ENCODE measurements around the gene ZDHHC23. TPM values are rescaled to one million over a fixed set of nuclear protein-coding genes. Genes with fewer than 3 reads are reported as not detected.

Gene ZDHHC23
- total RNA-seq, 1 donor from 2014 or later, result 0.27 TPM

DNA sequence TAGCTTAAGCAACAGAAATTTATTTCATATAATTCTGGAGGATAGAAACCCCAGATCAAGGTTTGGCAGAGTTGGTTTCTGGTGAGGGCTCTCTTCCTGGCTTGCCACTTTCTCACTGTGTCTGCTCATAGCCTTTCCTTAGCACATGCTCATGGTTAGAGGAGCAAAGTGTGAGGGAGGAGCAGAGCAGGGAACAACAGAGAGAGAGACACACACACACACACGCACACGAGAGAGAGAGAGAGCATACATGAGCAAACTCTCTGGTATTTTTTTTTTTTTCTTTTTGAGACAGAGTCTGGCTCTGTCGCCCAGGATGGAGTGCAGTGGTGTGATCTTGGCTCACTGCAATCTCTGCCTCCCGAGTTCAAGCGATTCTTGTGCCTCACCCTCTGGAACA, 36.8 kb upstream of the ZDHHC23 start:
- DNase-seq (ENCODE audit: extremely low spot score, unreplicated experiment), result no peak
- Mint-ChIP-seq H3K36me3 (ENCODE audit: unreplicated experiment) (no peaks in the 10 kb centered on the region), H3K9me3 (ENCODE audit: unreplicated experiment) (no peaks in the 10 kb centered on the region), H3K27me3 (ENCODE audit: unreplicated experiment) (peaks cover 3% of the 10 kb centered on the region), H3K4me3 (ENCODE audit: unreplicated experiment) (no peak overlapping the region), H3K27ac (ENCODE audit: unreplicated experiment) (no peak overlapping the region), H3K4me1 (ENCODE audit: unreplicated experiment) (peaks cover 3% of the 10 kb centered on the region)
- TF ChIP-seq, protein P1, sequence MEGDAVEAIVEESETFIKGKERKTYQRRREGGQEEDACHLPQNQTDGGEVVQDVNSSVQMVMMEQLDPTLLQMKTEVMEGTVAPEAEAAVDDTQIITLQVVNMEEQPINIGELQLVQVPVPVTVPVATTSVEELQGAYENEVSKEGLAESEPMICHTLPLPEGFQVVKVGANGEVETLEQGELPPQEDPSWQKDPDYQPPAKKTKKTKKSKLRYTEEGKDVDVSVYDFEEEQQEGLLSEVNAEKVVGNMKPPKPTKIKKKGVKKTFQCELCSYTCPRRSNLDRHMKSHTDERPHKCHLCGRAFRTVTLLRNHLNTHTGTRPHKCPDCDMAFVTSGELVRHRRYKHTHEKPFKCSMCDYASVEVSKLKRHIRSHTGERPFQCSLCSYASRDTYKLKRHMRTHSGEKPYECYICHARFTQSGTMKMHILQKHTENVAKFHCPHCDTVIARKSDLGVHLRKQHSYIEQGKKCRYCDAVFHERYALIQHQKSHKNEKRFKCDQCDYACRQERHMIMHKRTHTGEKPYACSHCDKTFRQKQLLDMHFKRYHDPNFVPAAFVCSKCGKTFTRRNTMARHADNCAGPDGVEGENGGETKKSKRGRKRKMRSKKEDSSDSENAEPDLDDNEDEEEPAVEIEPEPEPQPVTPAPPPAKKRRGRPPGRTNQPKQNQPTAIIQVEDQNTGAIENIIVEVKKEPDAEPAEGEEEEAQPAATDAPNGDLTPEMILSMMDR (IDR thresholded peaks at IDR 0.05), result no peak

DNA sequence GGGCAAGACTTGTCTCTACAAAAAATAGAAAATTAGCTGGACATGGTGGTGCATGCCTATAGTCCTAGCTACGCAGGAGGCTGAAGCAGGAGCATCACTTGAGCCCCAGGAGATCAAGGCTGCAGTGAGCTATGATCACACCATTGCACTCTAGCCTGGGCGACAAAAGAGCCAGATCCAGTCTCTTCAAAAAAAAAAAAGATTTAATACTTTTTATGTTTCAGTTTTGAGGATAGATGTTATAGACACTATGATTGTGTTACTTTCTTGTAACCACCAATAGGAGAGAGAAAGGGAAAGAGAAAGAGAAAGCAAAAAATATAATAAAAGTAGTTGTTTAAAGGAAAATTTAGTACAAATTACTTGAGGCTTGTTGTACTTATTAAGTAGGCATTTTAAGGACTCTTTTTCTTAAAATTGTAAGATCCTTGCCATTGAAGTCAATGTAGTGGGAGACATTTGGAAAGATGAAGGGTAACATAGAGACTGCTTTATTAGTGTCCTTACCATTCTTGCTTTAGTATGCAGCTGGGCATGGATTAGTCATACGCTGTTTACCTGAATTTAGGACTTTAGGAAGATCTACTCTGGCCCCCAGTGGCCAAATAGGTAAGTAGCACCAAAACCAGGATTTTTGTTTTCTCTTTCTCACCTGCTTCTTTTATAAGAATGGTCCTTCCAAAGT, 35.1 kb upstream of the ZDHHC23 start:
- no peaks in the 10 kb centered on the region for H3K36me3 Mint-ChIP-seq (ENCODE audit: unreplicated experiment)
- TF ChIP-seq, protein P1 (IDR thresholded peaks at IDR 0.05), result peak; percentile 56
- H3K4me1 Mint-ChIP-seq (ENCODE audit: unreplicated experiment), result peaks cover 3% of the 10 kb centered on the region
- H3K27me3 Mint-ChIP-seq (ENCODE audit: unreplicated experiment), result peaks cover 3% of the 10 kb centered on the region
- H3K4me3 Mint-ChIP-seq (ENCODE audit: unreplicated experiment), result no peak overlapping the region
- H3K27ac Mint-ChIP-seq (ENCODE audit: unreplicated experiment), result no peak overlapping the region
- H3K9me3 Mint-ChIP-seq (ENCODE audit: unreplicated experiment), result no peaks in the 10 kb centered on the region
- no peak for DNase-seq (ENCODE audit: extremely low spot score, unreplicated experiment)

DNA sequence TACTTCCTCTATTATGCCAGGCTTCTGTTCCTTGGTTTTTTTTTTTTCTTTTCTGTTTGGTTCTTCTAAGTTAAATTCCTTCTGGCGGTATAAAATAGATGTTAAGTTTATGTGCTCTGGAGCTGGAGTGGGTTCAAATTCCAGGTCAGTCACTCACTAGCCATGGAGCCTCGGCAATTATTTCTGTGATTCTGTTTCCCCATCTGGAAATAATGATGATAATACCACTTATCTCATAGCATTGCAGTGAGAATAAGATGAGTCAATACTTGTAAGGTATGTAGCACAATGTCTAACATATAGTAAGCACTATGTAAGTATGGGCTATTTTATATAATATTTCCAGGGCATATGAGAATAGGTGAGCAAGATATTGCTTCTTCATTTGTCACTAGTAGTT, 33.2 kb upstream of the ZDHHC23 start:
- H3K9me3 Mint-ChIP-seq (ENCODE audit: unreplicated experiment), result no peaks in the 10 kb centered on the region
- TF ChIP-seq, protein P1 (IDR thresholded peaks at IDR 0.05), result no peak
- no peak overlapping the region for H3K27ac Mint-ChIP-seq (ENCODE audit: unreplicated experiment)
- no peak for DNase-seq (ENCODE audit: extremely low spot score, unreplicated experiment)
- no peak overlapping the region for H3K4me3 Mint-ChIP-seq (ENCODE audit: unreplicated experiment)
- H3K27me3 Mint-ChIP-seq (ENCODE audit: unreplicated experiment), result peaks cover 5% of the 10 kb centered on the region
- no peaks in the 10 kb centered on the region for H3K36me3 Mint-ChIP-seq (ENCODE audit: unreplicated experiment)
- peaks cover 3% of the 10 kb centered on the region for H3K4me1 Mint-ChIP-seq (ENCODE audit: unreplicated experiment)

DNA sequence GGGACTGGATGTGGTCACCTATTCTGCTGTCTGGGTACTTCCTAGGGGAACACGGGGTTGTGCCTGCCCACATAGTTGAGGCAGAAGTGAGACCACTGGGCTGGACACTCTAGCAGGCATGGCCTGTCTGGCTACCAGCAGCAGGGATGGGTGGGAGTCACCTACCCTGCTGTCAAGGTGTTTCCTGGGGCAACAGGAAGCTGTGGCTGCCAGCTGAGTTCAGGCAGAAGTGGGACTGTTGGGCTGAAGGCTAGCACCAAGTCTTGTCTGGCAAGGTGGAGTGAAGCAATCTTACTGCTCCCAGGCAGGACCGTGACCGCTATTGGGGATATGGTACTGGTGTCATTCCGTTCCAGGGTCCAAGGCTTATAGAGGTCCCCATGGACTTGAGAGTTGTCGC, 20.3 kb upstream of the ZDHHC23 start:
- Mint-ChIP-seq H3K36me3 (ENCODE audit: unreplicated experiment) (no peaks in the 10 kb centered on the region), H3K4me3 (ENCODE audit: unreplicated experiment) (no peak overlapping the region), H3K9me3 (ENCODE audit: unreplicated experiment) (peaks cover 24% of the 10 kb centered on the region), H3K4me1 (ENCODE audit: unreplicated experiment) (no peaks in the 10 kb centered on the region), H3K27ac (ENCODE audit: unreplicated experiment) (no peak overlapping the region), H3K27me3 (ENCODE audit: unreplicated experiment) (peaks cover 7% of the 10 kb centered on the region)
- TF ChIP-seq, protein P1 (IDR thresholded peaks at IDR 0.05), result no peak
- no peak for DNase-seq (ENCODE audit: extremely low spot score, unreplicated experiment)

DNA sequence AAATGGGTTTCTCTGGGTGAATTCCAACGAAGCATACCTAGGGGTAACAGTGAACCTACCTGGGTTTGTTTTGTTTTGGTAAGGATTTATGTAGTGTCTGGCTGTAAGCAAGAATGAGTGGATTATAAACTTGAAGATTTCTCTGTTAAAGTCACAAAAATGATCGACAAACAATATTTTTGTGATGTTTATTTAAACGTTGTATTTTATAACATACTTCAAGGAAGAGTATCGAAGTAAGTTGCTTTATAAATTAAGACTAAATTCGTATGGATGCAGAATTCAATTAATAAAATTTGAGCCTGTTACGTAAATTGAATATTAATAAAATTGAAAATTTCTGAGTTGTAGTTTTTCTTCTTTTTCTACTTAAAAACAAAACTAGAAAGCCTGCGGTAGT, 982 bp upstream of the ZDHHC23 start:
- Mint-ChIP-seq H3K27me3 (ENCODE audit: unreplicated experiment) (peaks cover 64% of the 10 kb centered on the region), H3K36me3 (ENCODE audit: unreplicated experiment) (no peaks in the 10 kb centered on the region), H3K4me3 (ENCODE audit: unreplicated experiment) (peak overlapping the region; percentile 73), H3K9me3 (ENCODE audit: unreplicated experiment) (no peaks in the 10 kb centered on the region), H3K27ac (ENCODE audit: unreplicated experiment) (no peak overlapping the region), H3K4me1 (ENCODE audit: unreplicated experiment) (peaks cover 9% of the 10 kb centered on the region)
- TF ChIP-seq, protein P1 (IDR thresholded peaks at IDR 0.05), result no peak
- DNase-seq (ENCODE audit: extremely low spot score, unreplicated experiment), result no peak

All from osteocyte (in vitro differentiated cells).